ENCODE measurements around the gene C14orf93.
"Not testable (repeated sequence)": the region's sequence is repeated elsewhere in the genome, so short reads cannot be mapped to it uniquely, and the experiment has no call there.

C14orf93 gene

GRCh38 chr14:22966783-22967269, 43.1 kb downstream of the C14orf93 start:
- DNase-seq: no peak

DNA sequence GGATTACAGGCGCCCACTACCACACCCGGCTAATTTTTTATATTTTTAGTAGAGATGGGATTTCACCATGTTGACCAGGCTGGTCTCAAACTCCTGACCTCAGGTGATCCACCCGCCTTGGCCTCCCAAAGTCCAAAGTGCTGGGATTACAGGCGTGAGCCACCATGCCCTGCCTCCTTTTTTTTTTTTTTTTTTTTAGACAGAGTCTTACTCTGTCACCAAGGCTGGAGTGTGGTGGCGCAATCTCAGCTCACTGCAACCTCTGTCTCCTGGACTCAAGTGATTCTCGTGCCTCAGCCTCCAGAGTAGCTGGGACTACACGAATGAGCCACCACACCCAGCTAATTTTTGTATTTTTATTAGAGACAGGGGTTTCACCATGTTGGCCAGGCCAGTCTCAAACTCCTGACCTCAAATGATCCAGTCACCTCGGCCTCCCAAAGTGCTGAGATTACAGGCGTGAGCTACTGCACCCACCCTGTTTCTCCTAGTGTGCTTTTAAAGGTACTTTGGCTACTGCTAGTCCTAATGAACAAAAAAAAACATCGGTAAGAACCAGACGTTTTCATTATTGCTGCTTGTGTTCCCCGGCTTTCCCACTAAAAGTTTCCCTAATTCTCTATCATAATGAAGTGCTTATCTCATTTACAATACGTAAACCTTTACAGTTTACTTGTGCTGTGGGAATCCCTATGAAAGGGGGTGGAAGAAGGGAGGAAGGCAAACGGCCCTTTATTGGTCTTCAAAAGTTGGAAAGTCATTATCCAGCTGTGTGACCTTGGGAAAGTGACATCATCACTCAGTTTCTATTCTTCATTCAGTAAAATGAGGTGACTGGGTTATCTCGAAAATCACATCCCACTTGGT, 43.8 kb downstream of the C14orf93 start:
- not testable (repeated sequence) for DNase-seq

- no peak for DNase-seq
Observed at GRCh38 chr14:22962061-22962676, 47.8 kb downstream of the C14orf93 start.

DNA sequence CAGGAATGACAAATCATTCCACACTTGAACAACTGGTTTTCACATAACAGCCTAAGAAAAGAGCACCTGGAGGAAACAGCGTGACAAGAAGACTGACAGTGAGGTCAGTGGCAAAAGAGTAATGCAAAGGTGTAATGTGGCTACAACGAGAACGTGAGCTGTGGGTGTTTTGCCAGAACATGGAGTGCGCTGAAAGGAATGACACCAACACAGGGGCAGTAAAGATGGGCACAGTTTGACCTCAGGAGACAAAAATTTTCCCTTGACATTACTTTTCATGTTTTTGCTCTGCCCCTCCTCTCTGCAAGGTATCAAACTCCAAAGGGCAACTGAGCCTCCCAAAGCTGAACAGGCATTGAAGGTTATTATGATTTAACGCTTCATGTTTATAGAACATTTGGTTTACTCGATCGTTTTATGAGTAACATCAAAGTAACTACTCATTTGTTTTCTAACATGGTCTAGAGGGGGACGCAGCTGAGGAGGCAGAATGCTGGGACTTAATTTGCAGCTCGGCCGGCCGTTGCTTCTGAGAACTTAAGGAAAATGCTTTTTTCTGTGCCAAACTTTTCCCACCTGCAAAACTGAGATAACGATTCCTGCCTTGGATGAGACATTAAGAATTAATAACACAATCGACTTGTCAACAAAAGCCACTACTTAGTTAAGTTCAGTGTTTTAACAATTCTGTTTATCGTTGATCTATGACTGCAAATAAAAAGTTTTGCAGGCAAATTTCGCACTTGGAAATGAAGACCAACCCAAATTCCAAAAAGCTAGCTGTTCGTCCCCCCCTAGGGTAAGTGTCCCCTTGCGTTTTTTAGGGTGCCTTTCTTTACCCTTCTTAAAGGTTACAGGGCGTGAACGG, 54.0 kb downstream of the C14orf93 start:
- no peak for DNase-seq

- no peak for DNase-seq
Observed at GRCh38 chr14:22952418-22952817, 57.5 kb downstream of the C14orf93 start.

DNA sequence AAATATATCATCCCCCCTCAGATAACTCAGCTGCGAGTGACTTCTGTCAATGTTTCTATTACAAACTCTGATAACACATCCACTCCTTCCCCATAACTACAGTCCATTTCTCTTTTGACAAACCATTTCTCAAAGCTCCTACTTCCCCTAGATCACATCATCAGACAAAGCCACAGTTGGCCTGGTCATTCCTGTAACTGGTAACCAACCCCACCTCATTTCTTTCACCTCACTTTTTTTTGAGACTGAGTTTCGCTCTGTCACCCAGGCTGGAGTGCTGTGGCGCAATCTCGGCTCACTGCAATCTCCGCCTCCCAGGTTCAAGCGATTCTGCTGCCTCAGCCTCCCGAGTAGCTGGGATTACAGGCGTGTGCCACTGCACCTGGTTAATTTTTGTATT, 58.1 kb downstream of the C14orf93 start:
- DNase-seq: not testable (repeated sequence)

GRCh38 chr14:22945642-22946041, 64.3 kb downstream of the C14orf93 start:
- no peak for DNase-seq

DNA sequence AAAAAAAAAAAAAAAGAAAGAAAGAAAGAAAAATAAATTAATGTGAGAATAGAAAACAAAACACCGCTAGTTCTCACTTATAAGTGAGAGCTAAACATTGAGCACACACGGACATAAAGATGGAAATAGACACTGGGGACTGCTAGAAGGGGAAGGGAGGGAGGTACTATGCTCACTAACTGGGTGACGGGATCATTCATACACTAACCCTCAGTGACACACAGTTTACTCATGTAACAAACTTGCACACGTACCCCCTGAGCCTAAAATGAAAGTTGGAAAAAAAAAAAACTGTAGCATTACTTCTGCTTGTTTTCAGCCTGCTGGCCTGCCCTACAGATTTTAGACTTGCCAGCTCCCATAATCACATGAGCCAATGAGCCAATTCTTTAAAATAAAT, 70.3 kb downstream of the C14orf93 start:
- no peak for DNase-seq
